ENCODE data around the gene TWF1. TPM values are rescaled to one million over a fixed set of nuclear protein-coding genes. Genes with fewer than 3 reads are reported as not detected.

TWF1 gene
- total RNA-seq, 1 experiment from 2014 or later: 140 TPM

DNA sequence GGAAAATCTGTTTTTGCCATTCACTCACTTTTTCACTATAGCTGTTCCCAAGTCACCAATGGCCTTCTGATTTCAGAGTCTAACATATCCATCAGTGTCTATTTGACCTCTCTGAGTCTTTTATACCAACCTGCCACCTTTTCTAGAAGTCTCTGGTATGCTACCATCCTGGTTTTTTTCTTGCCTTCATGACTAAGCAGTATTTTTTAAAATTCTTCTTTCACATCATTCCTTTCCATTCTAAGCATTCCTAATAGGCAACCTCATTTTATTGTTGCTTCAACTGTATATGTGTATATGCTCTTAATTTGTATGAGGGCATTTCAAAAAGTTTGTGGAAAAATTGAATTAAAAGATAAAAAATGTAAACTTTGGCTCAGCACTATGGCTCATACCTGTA, 42.3 kb downstream of the TWF1 start:
- H3K36me3 Mint-ChIP-seq (ENCODE audit: insufficient read depth, unreplicated experiment): peaks cover 8% of the 10 kb centered on the region
- no TSS peak for BruUV-seq (replicated peaks)
- H3K9me3 Mint-ChIP-seq (ENCODE audit: unreplicated experiment): no peaks in the 10 kb centered on the region
- no peak for DNase-seq
- Histone ChIP-seq H3K4me3 (ENCODE audit: low read depth, low read length) (no peak overlapping the region), H3K4me1 (no peaks in the 10 kb centered on the region; the same call in 1 of the 2 replicates), H3K27me3 (replicated peaks; ENCODE audit: control insufficient read depth, insufficient read depth, low read length) (no peaks in the 10 kb centered on the region), H3K36me3 (ENCODE audit: control insufficient read depth, insufficient read depth, low read length) (no peaks in the 10 kb centered on the region), H3K9me3 (no peaks in the 10 kb centered on the region)
- peaks cover 10% of the 10 kb centered on the region for H3K4me1 Mint-ChIP-seq (ENCODE audit: low read depth, unreplicated experiment)
- no peak overlapping the region for H3K4me3 Mint-ChIP-seq (ENCODE audit: unreplicated experiment)
- no peaks in the 10 kb centered on the region for H3K27me3 Mint-ChIP-seq (ENCODE audit: insufficient read depth, unreplicated experiment)
- ChIA-PET CTCF (no interaction called here), POLR2A (no interaction called here)
- intact Hi-C loops (cut with micrococcal nuclease; ENCODE audit: unreplicated experiment): no loop called here
- no peak overlapping the region for H3K27ac Mint-ChIP-seq (ENCODE audit: unreplicated experiment)
- TF ChIP-seq, protein P1, sequence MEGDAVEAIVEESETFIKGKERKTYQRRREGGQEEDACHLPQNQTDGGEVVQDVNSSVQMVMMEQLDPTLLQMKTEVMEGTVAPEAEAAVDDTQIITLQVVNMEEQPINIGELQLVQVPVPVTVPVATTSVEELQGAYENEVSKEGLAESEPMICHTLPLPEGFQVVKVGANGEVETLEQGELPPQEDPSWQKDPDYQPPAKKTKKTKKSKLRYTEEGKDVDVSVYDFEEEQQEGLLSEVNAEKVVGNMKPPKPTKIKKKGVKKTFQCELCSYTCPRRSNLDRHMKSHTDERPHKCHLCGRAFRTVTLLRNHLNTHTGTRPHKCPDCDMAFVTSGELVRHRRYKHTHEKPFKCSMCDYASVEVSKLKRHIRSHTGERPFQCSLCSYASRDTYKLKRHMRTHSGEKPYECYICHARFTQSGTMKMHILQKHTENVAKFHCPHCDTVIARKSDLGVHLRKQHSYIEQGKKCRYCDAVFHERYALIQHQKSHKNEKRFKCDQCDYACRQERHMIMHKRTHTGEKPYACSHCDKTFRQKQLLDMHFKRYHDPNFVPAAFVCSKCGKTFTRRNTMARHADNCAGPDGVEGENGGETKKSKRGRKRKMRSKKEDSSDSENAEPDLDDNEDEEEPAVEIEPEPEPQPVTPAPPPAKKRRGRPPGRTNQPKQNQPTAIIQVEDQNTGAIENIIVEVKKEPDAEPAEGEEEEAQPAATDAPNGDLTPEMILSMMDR (IDR thresholded peaks at IDR 0.05; ENCODE audit: insufficient read depth in 1 of 2, low read depth in 1 of 2, low read length in 1 of 2, severe bottlenecking in 1 of 2, unreplicated experiment in 1 of 2): no peak

DNA sequence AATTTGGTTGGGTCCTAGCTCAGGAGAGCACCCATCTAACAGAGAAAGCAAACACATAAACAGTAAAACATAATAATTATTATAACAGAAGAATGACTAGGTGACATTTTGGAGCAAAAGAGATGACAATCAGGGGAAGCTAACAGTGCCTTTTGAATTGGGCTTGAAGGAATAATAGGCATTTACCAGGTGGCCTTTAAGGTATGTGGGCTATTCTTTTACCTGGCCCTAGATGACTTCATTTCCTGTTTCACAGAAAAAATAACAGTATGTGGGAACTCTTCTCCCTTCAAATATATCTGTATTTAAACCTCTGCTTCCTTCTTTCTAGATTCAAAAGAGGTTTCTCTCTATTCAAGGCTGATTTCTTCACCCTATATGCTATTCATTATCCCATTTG, 43.5 kb downstream of the TWF1 start:
- Histone ChIP-seq H3K36me3 (ENCODE audit: control insufficient read depth, insufficient read depth, low read length) (no peaks in the 10 kb centered on the region), H3K27me3 (replicated peaks; ENCODE audit: control insufficient read depth, insufficient read depth, low read length) (no peaks in the 10 kb centered on the region), H3K9me3 (no peaks in the 10 kb centered on the region), H3K4me1 (no peaks in the 10 kb centered on the region; the same call in 1 of the 2 replicates), H3K4me3 (ENCODE audit: low read depth, low read length) (no peak overlapping the region)
- Mint-ChIP-seq H3K4me1 (ENCODE audit: low read depth, unreplicated experiment) (peaks cover 15% of the 10 kb centered on the region), H3K27ac (ENCODE audit: unreplicated experiment) (no peak overlapping the region), H3K27me3 (ENCODE audit: insufficient read depth, unreplicated experiment) (no peaks in the 10 kb centered on the region), H3K36me3 (ENCODE audit: insufficient read depth, unreplicated experiment) (peaks cover 10% of the 10 kb centered on the region), H3K9me3 (ENCODE audit: unreplicated experiment) (no peaks in the 10 kb centered on the region), H3K4me3 (ENCODE audit: unreplicated experiment) (no peak overlapping the region)
- ChIA-PET CTCF (interaction anchor here (0.6 to 1.2 kb wide), 3 partner anchors 9 to 805 kb away, joined by 3 read pairs; no protein-coding TSS in a partner anchor), POLR2A (interaction anchor here (0.5 kb wide), 1 partner anchor 870 kb away, joined by 3 read pairs; no protein-coding TSS in a partner anchor)
- intact Hi-C loops (cut with micrococcal nuclease; ENCODE audit: unreplicated experiment): no loop called here
- no TSS peak for BruUV-seq (replicated peaks)
- no peak for DNase-seq
- TF ChIP-seq, protein P1 (IDR thresholded peaks at IDR 0.05; ENCODE audit: insufficient read depth in 1 of 2, low read depth in 1 of 2, low read length in 1 of 2, severe bottlenecking in 1 of 2, unreplicated experiment in 1 of 2): no peak

DNA sequence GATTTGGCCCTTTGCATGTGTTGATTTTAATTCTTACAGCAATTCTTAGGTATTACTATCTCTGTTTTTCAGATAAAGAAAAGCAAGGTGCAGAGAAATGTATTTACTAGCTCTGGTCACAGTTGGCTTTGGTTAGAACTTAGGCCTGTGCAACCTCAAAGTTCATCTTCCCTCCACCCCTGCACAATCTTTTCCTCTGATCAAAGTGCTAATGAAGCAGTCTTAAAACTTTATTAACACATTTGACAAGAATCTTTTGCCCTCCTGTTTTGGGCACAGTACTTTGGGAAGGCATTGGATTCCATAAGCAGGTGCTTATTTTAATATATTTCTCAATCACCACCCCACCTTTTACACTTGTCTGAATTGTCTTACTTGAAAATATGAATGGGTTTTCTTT, 44.6 kb downstream of the TWF1 start:
- H3K4me1 Mint-ChIP-seq (ENCODE audit: low read depth, unreplicated experiment): peaks cover 24% of the 10 kb centered on the region

More for the DNA sequence above, 44.6 kb downstream of the TWF1 start:
- Histone ChIP-seq H3K27me3 (replicated peaks; ENCODE audit: control insufficient read depth, insufficient read depth, low read length) (no peaks in the 10 kb centered on the region), H3K4me3 (ENCODE audit: low read depth, low read length) (no peak overlapping the region), H3K9me3 (no peaks in the 10 kb centered on the region), H3K36me3 (ENCODE audit: control insufficient read depth, insufficient read depth, low read length) (no peaks in the 10 kb centered on the region), H3K4me1 (no peaks in the 10 kb centered on the region; the same call in 1 of the 2 replicates)
- ChIA-PET POLR2A (no interaction called here), CTCF (no interaction called here)
- Mint-ChIP-seq H3K9me3 (ENCODE audit: unreplicated experiment) (no peaks in the 10 kb centered on the region), H3K27ac (ENCODE audit: unreplicated experiment) (no peak overlapping the region), H3K4me3 (ENCODE audit: unreplicated experiment) (no peak overlapping the region), H3K27me3 (ENCODE audit: insufficient read depth, unreplicated experiment) (no peaks in the 10 kb centered on the region), H3K36me3 (ENCODE audit: insufficient read depth, unreplicated experiment) (peaks cover 10% of the 10 kb centered on the region)
- no TSS peak for BruUV-seq (replicated peaks)
- intact Hi-C loops (cut with micrococcal nuclease; ENCODE audit: unreplicated experiment): no loop called here
- TF ChIP-seq, protein P1 (IDR thresholded peaks at IDR 0.05; ENCODE audit: insufficient read depth in 1 of 2, low read depth in 1 of 2, low read length in 1 of 2, severe bottlenecking in 1 of 2, unreplicated experiment in 1 of 2): no peak
- DNase-seq: no peak

Data from Caco-2 (cell line).